Endometrial microvascular endothelial cells (primary cell): ENCODE results near the gene EIF2B5. TPM values are rescaled to one million over a fixed set of nuclear protein-coding genes. Genes with fewer than 3 reads are reported as not detected.
"Not testable (repeated sequence)": the region's sequence is repeated elsewhere in the genome, so short reads cannot be mapped to it uniquely, and the experiment has no call there.

Source experiments
- in situ Hi-C: cut with HindIII; loops from 2 replicates; pipeline ENCODE4 v1.10.0; 2017; ENCODE audit warnings: low sequenced_read_pairs, low pct_unique_long_range_greater_than_20kb; ENCODE audit errors: inconsistent ontology term
- total RNA-seq: library from RNA; depleted of rRNA; stranded (reverse); fragments of >200 nt; gene quantifications from one replicate; pipeline ENCODE4 v1.2.3, GENCODE V29; 2015; ENCODE audit errors: inconsistent ontology term

The EIF2B5 gene
- 45.3 TPM for total RNA-seq

GRCh38 chr3:184135149-184135910, at the start of gene EIF2B5:
EIF2B5 (plus strand) TSS chr3:184135358; CDS start chr3:184135386, 28 bp downstream.
- in situ Hi-C loops = no loop called here

DNA sequence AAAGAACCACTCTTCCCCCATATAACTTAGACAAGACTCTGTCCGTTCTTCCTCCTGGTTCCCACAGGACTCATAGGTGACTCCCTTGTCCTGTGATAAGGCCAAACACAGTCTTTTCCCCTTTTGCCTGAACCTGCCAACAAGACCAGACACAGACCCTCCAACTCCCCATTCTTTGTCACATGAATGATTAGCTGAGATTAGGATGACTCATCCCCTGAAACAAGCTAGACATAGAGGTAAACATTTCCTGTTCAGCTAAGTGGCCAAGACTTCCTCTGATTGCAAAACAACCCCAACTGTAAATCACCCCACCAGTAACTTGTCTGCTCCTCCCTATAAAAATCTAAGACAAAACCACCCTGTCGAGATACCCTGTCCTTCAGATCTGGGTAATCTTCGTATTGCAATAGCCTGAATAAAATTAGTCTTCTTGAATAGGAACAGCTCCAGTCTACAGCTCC, 49.7 kb upstream of the EIF2B5 start:
- in situ Hi-C loops = no loop called here

GRCh38 chr3:184092199-184092598, 43.0 kb upstream of the EIF2B5 start:
- in situ Hi-C loops = no loop called here

GRCh38 chr3:184096811-184097383, 38.3 kb upstream of the EIF2B5 start, which contains the start of gene HTR3E:
HTR3E (plus strand) TSS chr3:184097064; CDS start chr3:184097530, 466 bp downstream.
- in situ Hi-C loops = no loop called here

GRCh38 chr3:184097556-184097955, 37.6 kb upstream of the EIF2B5 start:
- in situ Hi-C loops = no loop called here

DNA sequence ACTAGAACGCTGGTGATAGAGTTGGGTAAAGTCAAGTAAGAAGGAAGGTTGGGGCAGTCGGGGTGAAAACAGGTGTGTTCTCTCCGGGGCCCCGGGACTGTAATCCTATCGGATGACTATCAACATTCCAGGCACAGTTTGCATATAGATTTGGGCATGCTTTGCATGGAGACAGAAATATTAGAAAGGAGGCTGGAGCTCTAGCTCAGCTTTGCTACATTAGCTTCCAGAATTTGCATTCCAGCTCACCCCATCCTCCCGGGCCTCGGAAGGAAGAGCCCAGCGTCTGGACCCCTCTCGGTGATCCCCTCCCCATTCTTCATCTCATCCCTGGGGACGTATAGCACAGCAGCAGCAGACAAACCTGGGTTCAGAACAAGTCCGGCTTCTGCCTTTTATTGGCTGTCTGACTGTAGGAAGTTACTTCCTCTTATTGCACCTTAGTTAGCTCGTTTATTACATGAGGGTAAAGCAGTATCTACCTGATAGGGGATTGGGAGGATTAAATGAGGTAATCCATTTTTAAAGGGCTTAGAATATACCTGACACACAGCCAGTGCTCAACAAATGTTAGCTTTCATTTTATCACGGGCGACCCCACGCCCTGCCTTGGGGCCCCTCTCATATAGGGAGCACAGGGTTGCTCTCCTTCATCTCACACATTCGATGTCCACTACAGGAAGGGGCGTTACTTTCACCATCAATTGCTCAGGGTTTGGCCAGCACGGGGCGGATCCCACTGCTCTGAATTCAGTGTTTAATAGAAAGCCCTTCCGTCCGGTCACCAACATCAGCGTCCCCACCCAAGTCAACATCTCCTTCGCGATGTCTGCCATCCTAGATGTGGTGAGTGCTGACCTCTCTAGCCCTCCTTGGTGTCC, 35.1 kb upstream of the EIF2B5 start:
- in situ Hi-C loops = no loop called here

- in situ Hi-C loops = no loop called here
Measured at GRCh38 chr3:184110316-184110725, 24.8 kb upstream of the EIF2B5 start.

DNA sequence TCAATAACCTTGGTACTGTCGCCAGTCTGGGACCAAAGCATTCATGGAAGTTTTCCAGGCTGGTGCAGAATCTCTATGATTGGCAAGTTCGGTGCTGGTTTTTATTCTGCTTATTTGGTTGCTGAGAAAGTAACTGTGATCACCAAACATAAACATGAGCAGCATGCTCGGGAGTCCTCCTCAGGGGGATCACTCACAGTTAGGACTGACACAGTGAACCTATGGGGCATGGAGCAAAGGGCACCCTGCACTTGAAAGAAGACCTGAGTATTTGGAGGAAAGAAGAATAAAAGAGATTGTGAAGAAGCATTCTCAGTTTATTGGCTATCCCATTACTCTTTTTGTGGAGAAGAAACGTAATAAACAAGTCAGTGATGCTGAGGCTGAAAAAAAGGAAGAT, 19.1 kb upstream of the EIF2B5 start:
- in situ Hi-C loops = no loop called here

- in situ Hi-C loops = no loop called here
Measured at GRCh38 chr3:184117636-184118035, 17.5 kb upstream of the EIF2B5 start.

DNA sequence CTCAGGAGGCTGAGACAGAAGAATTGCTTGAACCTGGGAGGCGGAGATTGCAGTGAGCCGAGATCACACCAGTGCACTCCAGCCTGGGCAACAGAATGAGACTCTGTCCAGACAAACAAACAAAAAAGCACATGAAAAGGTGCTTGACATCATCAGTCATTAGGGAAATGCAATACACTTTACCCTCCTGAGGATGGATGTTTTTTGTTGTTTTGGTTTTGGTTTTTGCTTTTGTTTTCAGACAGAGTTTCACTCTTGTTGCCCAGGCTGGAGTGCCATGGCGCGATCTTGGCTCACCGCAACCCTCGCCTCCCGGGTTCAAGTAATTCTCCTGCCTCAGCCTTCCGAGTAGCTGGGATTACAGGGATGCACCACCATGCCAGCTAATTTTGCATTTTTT, 14.1 kb upstream of the EIF2B5 start:
- in situ Hi-C loops = not testable (repeated sequence)

DNA sequence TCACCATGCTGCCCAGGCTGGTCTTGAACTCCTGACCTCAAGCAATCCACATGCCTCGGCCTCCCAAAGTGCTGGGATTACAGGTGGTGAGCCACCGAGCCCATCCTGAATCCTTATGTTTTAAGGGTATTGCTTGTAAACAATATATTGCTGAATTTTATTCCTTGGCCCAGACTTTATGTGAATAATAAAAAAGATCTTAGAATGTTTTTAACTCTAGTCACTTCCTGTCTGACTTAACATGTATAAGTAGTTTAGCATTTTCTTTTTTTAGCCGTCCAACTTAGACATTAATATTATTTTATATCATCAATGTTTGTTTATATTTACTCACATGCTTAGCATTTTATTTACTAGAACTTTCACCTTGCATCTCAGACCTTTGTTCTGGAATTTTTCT, 9.2 kb upstream of the EIF2B5 start:
- in situ Hi-C loops = no loop called here

GRCh38 chr3:184129012-184129411, 6.1 kb upstream of the EIF2B5 start:
- in situ Hi-C loops = no loop called here

GRCh38 chr3:184132945-184133344, 2.2 kb upstream of the EIF2B5 start:
- in situ Hi-C loops = no loop called here

- in situ Hi-C loops = no loop called here
Measured at GRCh38 chr3:184133840-184134745, 1.1 kb upstream of the EIF2B5 start.

DNA sequence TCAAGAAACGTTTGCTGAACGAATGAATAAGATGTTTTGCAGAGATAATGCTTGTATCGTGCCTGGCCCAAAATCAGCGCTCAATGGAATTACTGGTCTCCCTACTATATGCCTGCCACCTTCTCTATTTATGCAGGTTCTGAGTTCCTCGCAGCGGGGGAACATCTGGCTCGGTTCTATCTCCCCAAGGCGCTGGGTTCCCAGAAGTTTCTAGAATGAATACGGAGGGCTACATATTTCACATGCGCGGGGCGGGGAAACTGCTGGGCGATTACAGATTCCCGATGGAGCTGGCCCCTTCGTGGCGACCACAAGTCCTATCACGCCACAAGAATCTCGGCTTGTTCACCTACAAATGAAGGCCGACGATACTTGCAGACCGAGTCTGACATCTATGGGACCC, 411 bp upstream of the EIF2B5 start:
- in situ Hi-C loops = no loop called here

GRCh38 chr3:184135911-184136260, 728 bp downstream of the EIF2B5 start:
- in situ Hi-C loops = no loop called here

- in situ Hi-C loops = no loop called here
Measured at GRCh38 chr3:184140436-184140835, 5.3 kb downstream of the EIF2B5 start.

DNA sequence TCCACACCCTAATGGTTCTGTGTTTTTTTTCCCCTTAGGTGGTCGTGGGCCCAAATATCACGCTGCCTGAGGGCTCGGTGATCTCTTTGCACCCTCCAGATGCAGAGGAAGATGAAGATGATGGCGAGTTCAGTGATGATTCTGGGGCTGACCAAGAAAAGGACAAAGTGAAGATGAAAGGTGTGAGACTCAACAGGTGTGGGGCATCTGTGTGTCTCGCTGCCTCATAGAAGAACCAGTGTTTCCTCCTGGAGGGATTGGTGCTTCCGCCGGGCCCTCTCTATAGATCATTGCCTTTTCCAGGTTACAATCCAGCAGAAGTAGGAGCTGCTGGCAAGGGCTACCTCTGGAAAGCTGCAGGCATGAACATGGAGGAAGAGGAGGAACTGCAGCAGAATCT, 7.0 kb downstream of the EIF2B5 start:
- in situ Hi-C loops = no loop called here

GRCh38 chr3:184143327-184143726, 8.2 kb downstream of the EIF2B5 start:
- in situ Hi-C loops = no loop called here
